Activated B cell treated with CpG ODN at 0.5 μM for 24 hours (primary cell): ENCODE measurements around the gene TMEM260. TPM values are rescaled to one million over a fixed set of nuclear protein-coding genes. Genes with fewer than 3 reads are reported as not detected.
"Not testable (repeated sequence)": the region's sequence is repeated elsewhere in the genome, so short reads cannot be mapped to it uniquely, and the experiment has no call there.

Source experiments
- ATAC-seq: fragments of 200-7000 bp; cut with Tn5 transposase; one replicate; pipeline ENCODE4 v1.10.0; 2021; ENCODE audit warnings: low read depth, mild to moderate bottlenecking, moderate library complexity
- CTCF ChIA-PET: fragments of 350-600 bp; sonication (Branson Sonifier 250); formaldehyde crosslinking; loops from one replicate; lab custom pipeline; 2021; ENCODE audit warnings: antibody characterized with exemption; lab: Charles Lee
- POLR2A ChIA-PET: fragments of 350-600 bp; sonication (Branson Sonifier 250); formaldehyde crosslinking; loops from one replicate; lab custom pipeline; 2021; ENCODE audit warnings: antibody characterized with exemption; lab: Charles Lee
- DNase-seq: peaks from one replicate; pipeline ENCODE4 v3.0.0; 2022
- H3K27ac Mint-ChIP-seq: one replicate; pipeline ENCODE4 v1.8.0; 2020; ENCODE audit warnings: mixed read lengths
- H3K27me3 Mint-ChIP-seq: one replicate; pipeline ENCODE4 v1.8.0; 2021; ENCODE audit warnings: mixed read lengths
- H3K36me3 Mint-ChIP-seq: one replicate; pipeline ENCODE4 v1.8.0; 2021; ENCODE audit warnings: low read depth, mixed read lengths
- H3K4me1 Mint-ChIP-seq: one replicate; pipeline ENCODE4 v1.8.0; 2021; ENCODE audit warnings: mixed read lengths
- H3K4me3 Mint-ChIP-seq: one replicate; pipeline ENCODE4 v1.8.0; 2020; ENCODE audit warnings: mild to moderate bottlenecking, mixed read lengths
- H3K9me3 Mint-ChIP-seq: one replicate; pipeline ENCODE4 v1.8.0; 2020; ENCODE audit warnings: mixed read lengths
- CTCF ChIP-seq: fragments of 200-600 bp; IDR thresholded peaks from one replicate; pipeline ENCODE4 v1.8.0; 2022; ENCODE audit warnings: antibody characterized with exemption, mild to moderate bottlenecking
- intact Hi-C: fragments of 100-400 bp; cut with micrococcal nuclease; formaldehyde crosslinking; loops from one replicate; pipeline ENCODE4 v1.15.1; 2024
- total RNA-seq: library from RNA; stranded (reverse); gene quantifications from 2 replicates; pipeline ENCODE4 v1.2.3, GENCODE V29; 2022

Gene TMEM260
- total RNA-seq, 1 donor from 2014 or later: 24.7 TPM

DNA sequence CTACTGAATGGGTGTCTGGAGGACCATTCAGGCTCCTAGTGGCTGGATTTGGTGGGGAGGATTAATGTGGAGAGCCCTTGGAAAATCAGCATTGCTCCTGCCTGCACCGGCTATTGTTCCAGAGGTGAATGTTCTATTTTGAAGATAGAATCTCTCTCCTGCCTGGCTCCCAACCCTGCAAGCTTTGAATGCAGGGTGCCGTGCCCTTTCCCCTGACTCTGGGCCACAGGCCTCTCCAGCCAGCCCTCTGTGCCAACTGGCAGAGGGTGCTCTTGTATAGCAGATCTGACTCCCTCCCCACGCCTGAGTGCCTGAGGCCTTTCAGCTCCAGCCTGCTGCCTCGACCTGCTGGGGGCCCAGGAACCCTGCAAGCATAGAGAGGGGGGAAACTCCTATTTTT, 106.8 kb downstream of the TMEM260 start:
- Mint-ChIP-seq H3K27ac (no peak overlapping the region), H3K4me1 (no peaks in the 10 kb centered on the region), H3K4me3 (no peak overlapping the region), H3K36me3 (no peaks in the 10 kb centered on the region), H3K9me3 (no peaks in the 10 kb centered on the region), H3K27me3 (peaks cover 6% of the 10 kb centered on the region)
- ATAC-seq (no peak), DNase-seq (no peak)
- ChIA-PET CTCF (no interaction called here), POLR2A (no interaction called here)
- TF ChIP-seq CTCF: no peak
- intact Hi-C loops: no loop called here

- CTCF ChIA-PET: no interaction called here
- Mint-ChIP-seq H3K4me3 (no peak overlapping the region), H3K36me3 (no peaks in the 10 kb centered on the region), H3K9me3 (no peaks in the 10 kb centered on the region), H3K27ac (no peak overlapping the region), H3K27me3 (peaks cover 6% of the 10 kb centered on the region), H3K4me1 (no peaks in the 10 kb centered on the region)
- POLR2A ChIA-PET: no interaction called here
- ATAC-seq (no peak), DNase-seq (no peak)
- no peak for TF ChIP-seq CTCF
- intact Hi-C loops: no loop called here
These were observed 107.5 kb downstream of the TMEM260 start for GRCh38 chr14:56687123-56687522.

GRCh38 chr14:56694609-56695008, 115.0 kb downstream of the TMEM260 start:
- Mint-ChIP-seq H3K9me3 (no peaks in the 10 kb centered on the region), H3K27ac (no peak overlapping the region), H3K36me3 (no peaks in the 10 kb centered on the region), H3K4me1 (no peaks in the 10 kb centered on the region), H3K27me3 (peaks cover 12% of the 10 kb centered on the region), H3K4me3 (no peak overlapping the region)
- ATAC-seq (no peak), DNase-seq (no peak)
- ChIA-PET CTCF (no interaction called here), POLR2A (no interaction called here)
- intact Hi-C loops: no loop called here
- TF ChIP-seq CTCF: no peak

DNA sequence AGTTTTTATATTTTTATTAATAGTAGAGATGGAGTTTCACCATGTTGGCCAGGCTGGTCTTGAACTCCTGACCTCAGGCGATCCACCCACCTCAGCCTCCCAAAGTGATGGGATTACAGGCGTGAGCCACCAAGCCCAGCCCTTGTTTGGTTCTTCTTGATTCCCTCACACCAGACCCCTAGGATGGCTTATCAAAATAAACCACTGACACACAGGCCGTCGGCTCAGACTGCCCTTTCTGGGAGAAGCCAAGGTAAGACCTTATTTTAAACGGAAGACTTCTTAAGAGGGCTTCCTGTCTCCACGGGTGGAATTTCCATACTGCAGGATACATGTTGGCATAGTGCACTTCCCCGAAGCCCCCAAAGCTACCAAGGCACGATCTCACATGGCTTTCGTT, 115.6 kb downstream of the TMEM260 start:
- H3K4me1 Mint-ChIP-seq, H3K4me3 Mint-ChIP-seq, DNase-seq, POLR2A ChIA-PET, H3K36me3 Mint-ChIP-seq, H3K9me3 Mint-ChIP-seq, ATAC-seq, H3K27ac Mint-ChIP-seq, intact Hi-C loops, CTCF ChIA-PET: not testable (repeated sequence)
- H3K27me3 Mint-ChIP-seq: peaks cover 12% of the 10 kb centered on the region

Other genes starting within 250 kb of the TMEM260 start
- gene OTX2, start 230.7 kb downstream of the TMEM260 start, total RNA-seq: not detected in 2 replicates